Measurements from ENCODE around the gene PPP1CC. TPM values are rescaled to one million over a fixed set of nuclear protein-coding genes. Genes with fewer than 3 reads are reported as not detected.
A peak's percentile ranks its signal among the peaks of the same experiment; 100 is the strongest.

PPP1CC gene
- total RNA-seq, 1 experiment from 2014 or later = 321 TPM

GRCh38 chr12:110687396-110688169 lies 55.1 kb downstream of the PPP1CC start:
- Mint-ChIP-seq H3K27ac (no peak overlapping the region), H3K4me3 (peak overlapping the region; percentile 77), H3K9me3 (peaks cover 10% of the 10 kb centered on the region; the same call in 1 of the 2 replicates), H3K4me1 (peaks cover 20% of the 10 kb centered on the region), H3K36me3 (peaks cover 8% of the 10 kb centered on the region; the same call in 1 of the 2 replicates), H3K27me3 (ENCODE audit: low read depth) (peaks cover 32% of the 10 kb centered on the region)
- ATAC-seq (no peak), DNase-seq (ENCODE audit: low spot score) (no peak)
- POLR2A ChIA-PET = no interaction called here
- TF ChIP-seq NR2C2 (CRISPR knock-in tag; IDR thresholded peaks at IDR 0.05) = no peak
- TF ChIP-seq CREB1 (CRISPR knock-in tag; IDR thresholded peaks at IDR 0.05) = no peak
- TF ChIP-seq, protein P1, sequence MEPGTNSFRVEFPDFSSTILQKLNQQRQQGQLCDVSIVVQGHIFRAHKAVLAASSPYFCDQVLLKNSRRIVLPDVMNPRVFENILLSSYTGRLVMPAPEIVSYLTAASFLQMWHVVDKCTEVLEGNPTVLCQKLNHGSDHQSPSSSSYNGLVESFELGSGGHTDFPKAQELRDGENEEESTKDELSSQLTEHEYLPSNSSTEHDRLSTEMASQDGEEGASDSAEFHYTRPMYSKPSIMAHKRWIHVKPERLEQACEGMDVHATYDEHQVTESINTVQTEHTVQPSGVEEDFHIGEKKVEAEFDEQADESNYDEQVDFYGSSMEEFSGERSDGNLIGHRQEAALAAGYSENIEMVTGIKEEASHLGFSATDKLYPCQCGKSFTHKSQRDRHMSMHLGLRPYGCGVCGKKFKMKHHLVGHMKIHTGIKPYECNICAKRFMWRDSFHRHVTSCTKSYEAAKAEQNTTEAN (CRISPR knock-in tag; IDR thresholded peaks at IDR 0.05) = no peak
- TF ChIP-seq OVOL2 (CRISPR knock-in tag; IDR thresholded peaks at IDR 0.05; ENCODE audit: borderline replicate concordance) = no peak
- no peak for TF ChIP-seq IRF2 (CRISPR knock-in tag; IDR thresholded peaks at IDR 0.05; ENCODE audit: borderline replicate concordance, low read depth)
- no peak for TF ChIP-seq ZNF396 (CRISPR knock-in tag; IDR thresholded peaks at IDR 0.05; ENCODE audit: borderline replicate concordance)
- no peak for TF ChIP-seq ZSCAN18 (CRISPR knock-in tag; IDR thresholded peaks at IDR 0.05)
- no peak for TF ChIP-seq CBFB (CRISPR knock-in tag; IDR thresholded peaks at IDR 0.05; ENCODE audit: low read depth)
- TF ChIP-seq SOX15 (CRISPR knock-in tag; IDR thresholded peaks at IDR 0.05) = no peak
- TF ChIP-seq MXD4 (CRISPR knock-in tag; IDR thresholded peaks at IDR 0.05; ENCODE audit: borderline replicate concordance) = no peak
- no peak for TF ChIP-seq ZBTB21 (CRISPR knock-in tag; IDR thresholded peaks at IDR 0.05; ENCODE audit: borderline replicate concordance)
- no peak for TF ChIP-seq HMGXB4 (CRISPR knock-in tag; IDR thresholded peaks at IDR 0.05)
- CTCF ChIA-PET = no interaction called here

- ChIA-PET CTCF (no interaction called here), POLR2A (no interaction called here)
Measured at GRCh38 chr12:110686294-110686903, 56.3 kb downstream of the PPP1CC start.

DNA sequence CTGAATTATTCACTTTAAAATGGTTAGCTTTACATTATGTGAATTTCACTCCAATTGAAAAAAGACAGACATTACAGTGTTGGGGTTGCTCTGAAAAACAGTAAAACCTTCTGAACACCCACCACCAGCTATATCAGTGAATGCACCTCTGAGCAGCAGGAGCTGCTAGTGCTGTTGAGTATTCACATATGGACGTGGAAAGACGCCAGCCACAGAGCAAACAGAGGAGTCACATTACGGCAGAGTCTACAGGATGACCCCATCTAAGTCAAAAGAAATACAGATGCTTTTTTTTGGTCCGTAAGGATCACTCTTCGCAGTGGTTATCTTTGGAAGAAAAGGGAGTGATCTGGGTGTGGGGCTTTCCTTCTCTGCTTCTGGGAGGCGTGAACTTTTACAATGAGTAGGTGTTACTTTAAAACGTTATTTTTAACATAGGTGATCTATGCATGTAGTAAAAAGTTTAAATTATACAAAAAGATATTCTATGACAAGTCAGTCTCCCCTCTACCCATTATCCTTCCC lies 58.3 kb downstream of the PPP1CC start:
- Mint-ChIP-seq H3K36me3 (peaks cover 8% of the 10 kb centered on the region; the same call in 1 of the 2 replicates), H3K27me3 (ENCODE audit: low read depth) (peaks cover 32% of the 10 kb centered on the region), H3K27ac (no peak overlapping the region), H3K4me3 (no peak overlapping the region), H3K9me3 (peaks cover 10% of the 10 kb centered on the region; the same call in 1 of the 2 replicates), H3K4me1 (peaks cover 9% of the 10 kb centered on the region)
- CTCF ChIA-PET = no interaction called here
- POLR2A ChIA-PET = no interaction called here
- DNase-seq (ENCODE audit: low spot score) = no peak
- no peak for ATAC-seq
- TF ChIP-seq TEAD4 (CRISPR knock-in tag; IDR thresholded peaks at IDR 0.05) = no peak
- TF ChIP-seq NR3C1 (CRISPR knock-in tag; conservative IDR thresholded peaks at IDR 0.05; ENCODE audit: low read depth) = no peak
- no peak for TF ChIP-seq ZNF121 (CRISPR knock-in tag; IDR thresholded peaks at IDR 0.05)
- TF ChIP-seq MLX (CRISPR knock-in tag; IDR thresholded peaks at IDR 0.05) = no peak
- TF ChIP-seq TEAD1 (CRISPR knock-in tag; IDR thresholded peaks at IDR 0.05) = no peak
- TF ChIP-seq E2F5 (CRISPR knock-in tag; IDR thresholded peaks at IDR 0.05) = no peak
- TF ChIP-seq, protein P2, sequence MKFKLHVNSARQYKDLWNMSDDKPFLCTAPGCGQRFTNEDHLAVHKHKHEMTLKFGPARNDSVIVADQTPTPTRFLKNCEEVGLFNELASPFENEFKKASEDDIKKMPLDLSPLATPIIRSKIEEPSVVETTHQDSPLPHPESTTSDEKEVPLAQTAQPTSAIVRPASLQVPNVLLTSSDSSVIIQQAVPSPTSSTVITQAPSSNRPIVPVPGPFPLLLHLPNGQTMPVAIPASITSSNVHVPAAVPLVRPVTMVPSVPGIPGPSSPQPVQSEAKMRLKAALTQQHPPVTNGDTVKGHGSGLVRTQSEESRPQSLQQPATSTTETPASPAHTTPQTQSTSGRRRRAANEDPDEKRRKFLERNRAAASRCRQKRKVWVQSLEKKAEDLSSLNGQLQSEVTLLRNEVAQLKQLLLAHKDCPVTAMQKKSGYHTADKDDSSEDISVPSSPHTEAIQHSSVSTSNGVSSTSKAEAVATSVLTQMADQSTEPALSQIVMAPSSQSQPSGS (CRISPR knock-in tag; IDR thresholded peaks at IDR 0.05; ENCODE audit: borderline replicate concordance, low read depth) = no peak
- TF ChIP-seq, protein P3, sequence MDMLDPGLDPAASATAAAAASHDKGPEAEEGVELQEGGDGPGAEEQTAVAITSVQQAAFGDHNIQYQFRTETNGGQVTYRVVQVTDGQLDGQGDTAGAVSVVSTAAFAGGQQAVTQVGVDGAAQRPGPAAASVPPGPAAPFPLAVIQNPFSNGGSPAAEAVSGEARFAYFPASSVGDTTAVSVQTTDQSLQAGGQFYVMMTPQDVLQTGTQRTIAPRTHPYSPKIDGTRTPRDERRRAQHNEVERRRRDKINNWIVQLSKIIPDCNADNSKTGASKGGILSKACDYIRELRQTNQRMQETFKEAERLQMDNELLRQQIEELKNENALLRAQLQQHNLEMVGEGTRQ (CRISPR knock-in tag; IDR thresholded peaks at IDR 0.05) = no peak
- no peak for TF ChIP-seq ZNF138 (CRISPR knock-in tag; conservative IDR thresholded peaks at IDR 0.05)

More at GRCh38 chr12:110686294-110686903, 56.3 kb downstream of the PPP1CC start:
- DNase-seq (ENCODE audit: low spot score) (no peak), ATAC-seq (no peak)
- peaks cover 8% of the 10 kb centered on the region; the same call in 1 of the 2 replicates for H3K36me3 Mint-ChIP-seq
- TF ChIP-seq GTF2I (CRISPR knock-in tag; conservative IDR thresholded peaks at IDR 0.05) (peak; percentile 67; the same call in 1 of the 2 replicates), TP53 (CRISPR knock-in tag; IDR thresholded peaks at IDR 0.05) (no peak), HMGA2 (CRISPR knock-in tag; IDR thresholded peaks at IDR 0.05) (no peak)
- peaks cover 20% of the 10 kb centered on the region for H3K4me1 Mint-ChIP-seq
- no peak overlapping the region for H3K27ac Mint-ChIP-seq
- peaks cover 10% of the 10 kb centered on the region; the same call in 1 of the 2 replicates for H3K9me3 Mint-ChIP-seq
- H3K27me3 Mint-ChIP-seq (ENCODE audit: low read depth) = peaks cover 32% of the 10 kb centered on the region
- H3K4me3 Mint-ChIP-seq = no peak overlapping the region
